ENCODE data around the gene FOLR1.

FOLR1 gene

GRCh38 chr11:72245263-72245816 lies 53.4 kb downstream of the FOLR1 start:
- in situ Hi-C loops (cut with HindIII; ENCODE audit: low sequenced_read_pairs), result loop anchor here (5.0 to 10.0 kb wide), 3 partner anchors 67 to 409 kb away; no protein-coding TSS in a partner anchor

Data from endothelial cell of hepatic sinusoid (primary cell).